AG08395 (cell line): ENCODE results near the gene CSNK1A1.
"Not testable (repeated sequence)": the region's sequence is repeated elsewhere in the genome, so short reads cannot be mapped to it uniquely, and the experiment has no call there.

Source experiments
- DNase-seq: peaks from one replicate; pipeline ENCODE4 v3.0.0; 2012; ENCODE audit warnings: mixed read lengths, low spot score

The CSNK1A1 gene

GRCh38 chr5:149456597-149457392, 94.4 kb downstream of the CSNK1A1 start:
- DNase-seq = no peak

- DNase-seq = peak; percentile 69
These were observed 95.3 kb downstream of the CSNK1A1 start for GRCh38 chr5:149455889-149456409.

GRCh38 chr5:149453618-149454415, 97.4 kb downstream of the CSNK1A1 start:
- no peak for DNase-seq

GRCh38 chr5:149452665-149453617, 98.3 kb downstream of the CSNK1A1 start:
- peak; percentile 95 for DNase-seq

GRCh38 chr5:149452007-149452664, 99.1 kb downstream of the CSNK1A1 start:
- peak; percentile 48 for DNase-seq

GRCh38 chr5:149450199-149450598, 101.0 kb downstream of the CSNK1A1 start:
- peak; percentile 74 for DNase-seq

GRCh38 chr5:149448831-149449714, 102.2 kb downstream of the CSNK1A1 start:
- no peak for DNase-seq

GRCh38 chr5:149448431-149448830, 102.8 kb downstream of the CSNK1A1 start:
- DNase-seq = no peak

GRCh38 chr5:149447373-149448367, 103.6 kb downstream of the CSNK1A1 start:
- DNase-seq = no peak

GRCh38 chr5:149446794-149447193, 104.4 kb downstream of the CSNK1A1 start:
- not testable (repeated sequence) for DNase-seq

GRCh38 chr5:149445739-149446369, 105.4 kb downstream of the CSNK1A1 start:
- DNase-seq = peak; percentile 94

GRCh38 chr5:149445343-149445738, 105.9 kb downstream of the CSNK1A1 start:
- no peak for DNase-seq

- not testable (repeated sequence) for DNase-seq
These were observed 106.8 kb downstream of the CSNK1A1 start for GRCh38 chr5:149444430-149444829.

GRCh38 chr5:149443210-149443609, 108.0 kb downstream of the CSNK1A1 start:
- DNase-seq = no peak

GRCh38 chr5:149442563-149443182, 108.6 kb downstream of the CSNK1A1 start:
- DNase-seq = peak; percentile 81
